HG03575 (cell line): ENCODE measurements around the gene PTGR2.
A peak's percentile ranks its signal among the peaks of the same experiment; 100 is the strongest.
"Not testable (repeated sequence)": the region's sequence is repeated elsewhere in the genome, so short reads cannot be mapped to it uniquely, and the experiment has no call there.

Experiments
- ATAC-seq: cut with Tn5 transposase; IDR thresholded peaks from one replicate; pipeline ENCODE4 v1.9.1; 2021; ENCODE audit not compliant: unreplicated experiment, insufficient number of reproducible peaks, low FRiP score; ENCODE audit errors: extremely low read depth

The PTGR2 gene

DNA sequence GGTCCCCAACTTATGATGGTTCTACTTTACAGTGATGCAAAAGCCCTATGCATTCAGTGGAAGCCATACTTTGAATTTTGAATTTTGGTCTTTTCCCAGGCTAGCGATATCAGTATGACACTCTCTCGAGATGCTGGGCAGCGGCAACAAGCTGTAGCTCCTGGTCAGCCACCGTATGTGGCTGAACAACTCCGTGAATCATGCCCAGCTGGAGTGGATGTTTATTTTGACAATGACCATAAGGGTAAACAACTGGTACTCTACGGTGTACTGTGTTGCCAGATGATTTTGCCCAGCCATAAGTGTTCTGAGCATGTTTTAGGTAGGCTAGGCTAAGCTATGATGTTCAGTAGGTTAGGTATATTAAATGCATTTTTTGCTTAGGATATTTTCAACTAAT is 26.8 kb downstream of the PTGR2 start:
- ATAC-seq = no peak

DNA sequence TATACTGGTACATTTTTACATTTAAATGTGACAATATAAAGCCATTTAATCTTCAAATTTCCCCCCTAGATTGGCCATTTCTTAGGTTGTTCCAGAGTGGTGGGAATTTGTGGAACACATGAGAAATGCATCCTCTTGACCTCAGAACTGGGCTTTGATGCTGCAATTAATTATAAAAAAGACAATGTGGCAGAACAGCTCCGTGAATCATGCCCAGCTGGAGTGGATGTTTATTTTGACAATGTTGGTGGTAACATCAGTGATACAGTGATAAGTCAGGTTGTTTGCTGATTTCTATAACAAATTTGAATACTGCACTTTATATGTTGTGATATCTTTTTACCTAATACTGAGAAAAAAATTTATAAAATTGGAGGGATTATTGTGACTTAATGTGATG is 27.4 kb downstream of the PTGR2 start:
- ATAC-seq = no peak

DNA sequence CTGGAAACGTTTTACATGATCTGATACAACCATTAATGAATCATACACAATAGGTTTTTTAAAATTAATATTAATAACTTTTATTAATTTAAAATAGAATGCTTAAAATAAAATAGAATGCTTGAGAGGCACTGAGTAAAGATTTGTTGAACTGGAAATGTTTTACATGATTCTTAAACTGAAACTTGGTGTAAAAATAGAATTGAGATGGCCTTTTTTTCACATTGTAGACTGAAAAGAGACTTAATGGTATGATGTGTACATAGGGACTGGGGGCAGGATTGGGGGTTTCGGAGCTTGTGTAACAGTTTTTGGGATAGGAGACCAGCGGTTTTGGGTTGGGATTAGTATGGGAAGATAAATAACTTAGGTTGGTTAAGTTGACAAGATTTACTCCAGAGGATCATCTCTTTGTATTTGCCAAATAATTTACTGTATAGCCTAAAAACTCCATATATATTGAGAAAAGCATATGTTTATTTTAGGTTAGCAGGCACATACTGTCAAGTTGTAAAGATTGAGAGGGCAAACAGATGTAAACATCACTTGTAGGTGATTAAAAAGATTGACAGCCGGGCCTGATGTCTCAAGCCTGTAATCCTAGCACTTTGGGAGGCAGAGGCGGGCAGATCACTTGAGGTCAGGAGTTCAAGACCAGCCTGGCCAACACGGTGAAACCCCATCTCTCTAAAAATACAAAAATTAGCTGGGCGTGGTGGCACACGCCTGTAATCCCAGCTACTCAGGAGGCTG is 33.0 kb downstream of the PTGR2 start:
- no peak for ATAC-seq

DNA sequence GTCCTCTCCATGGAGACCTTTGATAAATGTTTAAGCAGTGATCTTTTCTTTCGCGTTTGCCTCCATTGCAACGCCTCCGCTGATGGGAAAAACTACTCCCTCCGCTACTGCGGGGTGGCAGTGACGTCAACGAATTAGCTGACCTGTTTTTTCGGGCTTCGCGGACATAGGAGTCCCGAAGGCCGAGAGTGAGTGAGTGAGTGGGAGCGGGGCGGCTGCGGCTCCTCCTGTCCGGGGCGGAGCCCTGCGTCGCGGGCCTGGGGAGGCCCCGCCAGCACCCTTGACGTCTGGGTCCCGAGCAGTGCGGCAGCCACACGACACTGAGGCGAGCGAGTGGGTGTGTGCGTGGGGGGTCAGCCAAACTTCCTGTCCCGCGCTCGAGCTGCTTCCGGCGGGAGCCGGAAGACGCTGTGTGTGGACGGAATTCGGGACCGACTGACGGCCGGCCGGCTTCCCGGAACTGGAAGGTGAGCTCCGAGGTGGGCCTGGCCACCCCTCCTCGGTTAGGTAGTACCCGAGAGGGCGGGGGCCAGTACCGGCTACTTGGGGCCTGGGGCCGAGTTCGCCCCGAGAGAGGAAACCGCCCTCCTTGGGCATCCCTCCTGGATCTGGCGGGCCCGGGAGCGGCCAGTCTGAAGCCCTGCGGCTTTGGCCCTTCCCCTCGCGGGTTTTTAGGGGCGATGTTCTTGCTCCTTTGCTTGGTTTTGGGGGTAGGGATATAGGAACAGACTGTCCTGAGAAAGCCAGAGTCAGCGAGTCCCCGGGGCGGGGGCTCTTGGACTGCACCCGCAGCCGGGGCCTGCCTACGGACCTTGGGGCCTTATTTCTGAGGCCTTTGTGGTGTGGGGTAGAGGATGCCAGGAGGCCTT is 35.1 kb downstream of the PTGR2 start, which contains the start of gene ZNF410:
Gene ZNF410, plus strand, starts transcription at position 411 of the 869 bp plus-strand sequence. CDS start 5,317 bp downstream, outside the sequence.
- ATAC-seq = peak; percentile 59

DNA sequence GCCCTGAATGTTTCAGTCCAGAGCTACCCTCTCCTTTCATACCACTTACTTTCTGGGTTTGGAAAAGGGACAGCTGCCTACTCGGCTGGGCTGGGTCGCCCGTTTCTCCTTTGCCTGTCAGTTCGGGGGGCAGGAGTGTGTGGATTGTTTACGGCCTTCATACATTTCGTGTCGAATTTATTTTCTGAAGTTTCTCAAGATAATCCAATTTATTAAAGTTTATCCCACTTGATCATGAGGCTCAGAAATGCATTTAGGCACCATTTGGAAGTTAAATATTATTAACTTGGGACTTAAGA is 35.6 kb downstream of the PTGR2 start:
- no peak for ATAC-seq

DNA sequence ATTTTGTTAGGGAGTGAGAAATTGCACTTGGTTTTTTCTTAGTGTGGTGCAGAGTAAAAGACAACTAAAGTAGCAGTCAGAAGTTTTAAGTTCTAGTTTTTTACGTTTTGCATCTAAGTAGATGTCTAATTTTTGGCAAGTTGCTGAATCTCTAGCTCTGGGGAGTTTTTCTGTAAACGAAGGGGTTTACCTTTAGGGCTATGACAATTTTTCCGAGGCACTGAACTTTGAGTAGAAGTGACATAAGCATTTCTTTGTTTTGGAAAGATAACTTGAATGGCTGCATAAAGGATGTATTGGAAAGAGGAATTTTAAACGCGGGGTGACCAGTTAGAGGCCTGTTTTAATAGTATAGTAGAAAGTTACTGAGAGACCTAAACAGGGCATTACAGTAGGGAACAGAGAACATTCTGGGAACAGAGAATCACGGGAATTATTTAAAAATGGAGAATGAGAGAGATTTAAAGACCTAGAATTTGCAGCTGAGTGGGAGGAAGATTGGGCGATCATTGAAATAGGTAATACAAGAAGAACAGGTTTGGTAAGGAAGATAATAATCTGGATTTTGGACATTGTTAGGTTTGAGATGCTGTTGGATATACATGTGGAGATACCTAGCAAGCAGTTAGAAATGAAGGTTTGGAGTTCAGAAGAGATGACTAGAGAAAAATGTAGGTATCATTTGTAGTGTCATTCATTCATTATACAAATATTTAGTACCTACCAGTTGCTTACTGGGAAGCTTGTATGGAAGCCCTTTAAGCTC is 36.2 kb downstream of the PTGR2 start:
- ATAC-seq = no peak

DNA sequence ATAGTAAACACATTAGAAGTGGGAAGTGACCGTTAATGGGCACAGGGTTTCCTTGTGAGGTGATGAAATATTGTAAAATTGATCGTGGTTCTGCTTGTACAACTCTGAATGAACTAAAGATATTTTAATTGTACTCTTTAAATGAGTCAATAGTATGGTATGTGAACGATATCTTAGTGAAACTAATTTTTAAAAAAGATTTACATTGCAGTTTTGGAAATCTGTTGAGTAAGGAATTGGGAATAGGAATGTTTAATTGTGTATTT is 36.8 kb downstream of the PTGR2 start:
- ATAC-seq = no peak

DNA sequence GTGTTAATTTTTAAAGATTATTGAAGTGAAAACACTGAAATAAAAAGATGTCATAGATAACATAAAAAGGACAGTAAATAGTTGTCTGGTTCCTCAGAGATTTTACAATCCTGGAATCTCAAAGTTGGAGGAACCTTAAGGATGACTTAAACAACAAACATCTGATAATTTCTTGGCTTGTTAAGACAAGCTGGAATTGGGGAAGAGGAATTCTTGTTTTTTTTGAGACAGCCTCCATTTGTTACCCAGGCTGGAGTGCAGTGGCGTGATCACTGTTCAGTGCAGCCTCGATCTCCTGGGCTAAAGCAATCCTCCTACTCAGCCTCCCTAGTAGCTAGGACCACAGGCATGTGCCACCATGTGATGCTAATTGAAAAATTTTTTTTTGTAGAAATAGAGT is 37.3 kb downstream of the PTGR2 start:
- ATAC-seq = no peak

DNA sequence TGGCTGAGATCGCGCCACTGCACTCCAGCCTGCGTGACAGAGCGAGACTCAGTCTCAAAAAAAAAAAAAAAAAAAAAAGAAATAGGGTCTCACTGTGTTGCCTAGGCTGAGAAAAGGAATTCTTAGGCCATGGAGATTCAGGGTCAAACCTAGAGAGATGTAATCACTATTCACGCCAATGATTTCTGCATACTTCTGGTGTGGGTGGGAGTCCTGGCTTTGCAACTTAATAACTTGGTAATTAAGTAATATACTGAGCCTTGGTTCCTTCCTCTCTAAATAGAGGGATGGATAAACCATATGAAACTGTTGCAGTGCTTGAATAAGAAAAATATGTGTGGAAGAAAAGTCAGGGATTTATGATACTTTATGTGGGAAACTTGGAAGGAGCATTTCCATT is 37.7 kb downstream of the PTGR2 start:
- no peak for ATAC-seq

DNA sequence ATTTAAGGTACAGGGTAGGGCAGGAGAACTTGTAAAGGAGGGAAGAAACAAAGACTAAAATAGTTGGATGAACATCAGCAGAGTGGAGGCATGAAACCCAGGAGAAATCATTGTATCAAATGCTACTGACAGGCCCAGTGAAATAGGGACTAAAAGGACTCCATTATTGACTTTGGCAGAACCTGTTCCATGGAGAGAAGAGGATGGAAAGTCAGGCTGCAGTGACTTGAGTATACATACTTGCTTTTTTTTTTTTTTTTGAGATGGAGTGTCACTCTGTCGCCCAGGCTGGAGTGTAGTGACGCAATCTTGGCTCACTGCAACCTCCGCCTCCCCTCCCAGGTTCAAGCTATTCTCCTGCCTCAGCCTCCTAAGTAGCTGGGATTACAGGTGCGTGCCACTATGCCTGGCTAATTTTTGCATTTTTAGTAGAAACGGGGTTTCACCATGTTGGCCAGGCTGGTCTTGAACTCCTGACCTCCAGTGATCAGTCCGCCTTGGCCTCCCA is 42.6 kb downstream of the PTGR2 start:
- not testable (repeated sequence) for ATAC-seq

DNA sequence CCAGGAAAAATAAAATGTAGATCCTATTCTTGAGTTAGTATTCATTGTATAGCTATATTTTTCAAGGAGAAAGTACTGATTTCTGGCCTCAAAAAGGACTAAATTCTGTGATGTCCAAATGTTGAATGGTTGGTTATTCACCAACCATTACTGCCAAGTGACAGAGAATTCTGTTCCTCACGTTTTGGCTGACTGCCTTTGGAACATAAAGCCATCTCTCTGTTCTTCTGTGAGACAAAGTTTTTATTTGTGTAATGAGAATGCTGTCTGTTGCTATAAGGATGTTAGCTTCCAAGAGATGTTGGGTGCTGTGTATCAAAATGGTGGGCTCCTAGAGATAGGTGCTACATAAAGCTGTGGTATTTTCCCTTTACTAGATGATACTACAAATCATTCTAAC is 44.3 kb downstream of the PTGR2 start:
- no peak for ATAC-seq

DNA sequence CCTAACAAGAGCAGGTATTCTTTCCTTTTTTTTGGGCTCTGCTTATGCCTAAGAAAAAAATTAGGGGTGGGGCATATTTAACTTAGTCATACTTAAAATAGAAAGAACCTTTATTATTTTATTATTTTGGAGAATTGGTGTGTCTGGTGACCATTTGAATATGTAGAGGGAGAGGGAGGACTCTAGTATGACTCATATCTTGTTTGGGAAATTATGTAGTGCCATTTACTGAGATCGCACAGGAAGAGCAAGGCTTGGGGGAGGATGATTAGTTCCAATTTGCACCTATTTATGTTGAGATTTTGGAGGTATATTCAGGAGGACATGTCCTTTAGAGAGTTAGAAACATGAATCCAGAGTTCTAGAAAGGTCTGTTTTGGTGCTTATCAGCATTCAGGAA is 44.9 kb downstream of the PTGR2 start:
- ATAC-seq = no peak

DNA sequence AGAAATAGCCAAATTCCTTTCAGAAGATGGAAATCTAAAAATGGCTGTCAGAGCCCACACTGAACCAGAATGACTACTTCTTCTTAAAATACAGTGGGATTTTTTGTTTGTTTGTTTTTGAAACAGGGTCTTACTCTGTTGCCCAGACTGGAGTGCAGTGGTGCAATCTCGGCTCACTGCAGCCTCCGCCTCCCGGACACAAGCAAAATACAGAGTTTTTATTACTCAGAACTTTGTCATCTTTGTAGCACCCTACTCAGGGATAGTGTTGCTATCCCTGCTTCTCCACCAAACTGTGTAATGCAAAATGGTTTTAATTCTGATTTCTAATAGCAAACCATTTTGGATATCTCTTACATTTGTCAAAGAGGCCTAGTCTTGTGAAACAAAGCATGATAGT is 51.4 kb downstream of the PTGR2 start:
- no peak for ATAC-seq

DNA sequence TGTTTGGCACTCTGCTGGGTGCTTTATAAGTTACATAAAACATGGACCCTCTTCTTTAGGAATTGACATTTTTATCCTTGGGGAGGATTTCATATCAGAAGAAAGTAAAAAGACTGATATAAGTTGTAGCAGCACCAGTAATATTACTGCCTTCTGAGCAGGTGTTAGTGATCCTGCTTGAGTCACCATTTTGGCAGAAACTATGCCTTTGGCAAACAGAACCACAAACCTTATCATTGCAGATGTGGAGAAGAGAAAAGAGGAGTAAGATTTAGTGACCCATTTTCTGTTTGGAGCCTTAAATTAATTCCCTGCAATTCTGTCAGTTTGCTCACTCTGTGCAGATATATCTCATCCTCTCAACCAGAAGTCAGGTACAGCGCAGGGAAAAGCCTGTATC is 58.0 kb downstream of the PTGR2 start:
- ATAC-seq = no peak

DNA sequence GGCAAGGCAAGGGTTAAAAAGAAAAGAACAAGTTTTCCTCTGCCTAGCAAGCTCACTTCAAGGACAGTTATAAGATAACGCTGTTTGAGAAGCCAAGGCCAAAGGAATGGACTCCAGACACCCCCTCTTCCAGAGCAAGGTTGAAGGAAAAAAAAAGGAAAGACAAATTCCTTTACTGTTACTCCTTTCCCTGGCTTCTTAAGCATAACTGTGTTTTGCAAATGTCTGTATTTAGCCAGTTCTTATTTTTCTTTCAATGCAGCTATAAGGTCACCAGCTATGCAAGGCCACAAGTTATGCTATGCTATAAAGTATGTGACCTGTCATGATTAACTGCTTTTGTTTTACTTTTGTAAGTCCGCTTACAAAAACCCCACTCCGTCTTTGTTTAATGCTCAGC is 61.6 kb downstream of the PTGR2 start:
- ATAC-seq = no peak

DNA sequence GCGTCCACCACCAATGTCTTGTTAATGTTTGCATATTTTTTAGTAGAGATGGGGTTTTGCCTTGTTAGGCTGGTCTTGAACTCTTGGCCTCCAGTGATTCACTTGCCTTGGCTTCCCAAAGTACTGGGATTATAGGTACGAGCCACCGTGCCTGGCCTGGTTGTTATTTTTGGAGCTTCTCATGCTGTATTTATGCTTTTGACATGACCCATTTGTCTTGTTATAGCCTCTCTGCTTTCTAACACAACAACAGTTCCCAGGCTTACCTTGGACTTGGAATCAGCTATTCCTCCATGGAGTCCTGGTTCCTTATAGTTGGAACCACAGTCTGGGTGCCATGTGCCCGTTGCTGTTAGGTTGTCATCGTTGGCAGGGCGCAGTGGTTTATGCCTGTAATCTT is 64.7 kb downstream of the PTGR2 start:
- ATAC-seq = no peak

DNA sequence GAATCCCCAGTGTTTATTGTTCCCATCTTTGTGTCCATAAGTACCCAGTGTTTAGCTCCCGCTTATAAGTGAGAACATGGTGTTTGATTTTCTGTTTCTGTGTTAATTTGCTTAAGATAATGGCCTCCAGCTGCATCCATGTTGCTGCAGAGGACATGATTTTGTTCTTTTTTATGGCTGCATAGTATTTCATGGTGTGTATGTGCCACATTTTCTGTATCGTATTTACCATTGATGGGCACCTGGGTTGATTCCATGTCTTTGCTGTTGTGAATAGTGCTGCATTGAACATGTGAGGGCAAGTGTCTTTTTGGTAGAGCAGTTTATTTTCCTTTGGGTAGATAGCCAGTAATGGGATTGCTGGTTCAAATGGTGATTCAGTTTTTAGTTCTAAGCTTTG is 67.8 kb downstream of the PTGR2 start:
- not testable (repeated sequence) for ATAC-seq

DNA sequence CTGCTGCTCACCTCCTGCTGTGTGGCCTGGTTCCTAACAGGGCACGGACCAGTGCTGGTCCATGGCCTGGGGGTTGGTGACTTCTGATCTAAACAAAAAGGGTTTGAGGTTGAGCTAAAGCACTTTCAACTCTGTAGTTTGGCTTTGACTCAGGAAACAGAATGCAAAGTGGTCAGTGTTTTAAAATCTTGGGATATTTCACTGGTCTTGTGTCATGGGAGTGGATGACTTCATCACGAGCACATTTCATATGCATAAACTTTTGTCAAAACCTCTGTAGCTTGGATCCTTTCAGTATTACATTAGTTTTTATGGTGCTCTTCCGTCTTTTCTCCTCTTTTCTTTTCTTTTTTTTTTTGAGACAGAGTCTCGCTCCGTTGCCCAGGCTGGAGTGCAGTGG is 72.7 kb downstream of the PTGR2 start:
- no peak for ATAC-seq
